GM12872 (cell line): ENCODE data around the gene RNU6-9.

Source experiments
- TF ChIP-seq, protein P1 (sequence below): IDR thresholded peaks from 3 replicates; pipeline ENCODE4 v1.5.1; 2011; ENCODE audit warnings: low read depth, mild to moderate bottlenecking, low read length, moderate library complexity; ENCODE audit not compliant: insufficient read depth

Gene RNU6-9

DNA sequence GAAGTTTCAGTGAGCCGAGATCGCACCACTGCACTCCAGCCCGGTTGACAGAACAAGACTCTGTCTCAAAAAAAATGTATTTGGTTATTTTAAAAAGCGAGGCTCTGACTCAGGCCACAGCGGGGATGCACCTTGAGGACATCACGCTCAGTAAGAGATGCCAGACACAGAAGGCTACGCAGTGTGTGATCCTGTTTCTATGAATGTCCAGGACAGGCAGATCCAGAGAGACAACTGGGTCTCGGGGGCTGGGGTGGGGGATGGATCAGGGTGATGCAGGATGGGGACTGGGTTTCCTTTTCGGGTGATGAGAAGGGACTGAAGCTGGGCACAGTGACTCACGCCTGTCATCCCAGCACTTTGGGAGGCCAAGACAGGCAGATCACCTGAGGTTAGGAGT, 5.7 kb upstream of the RNU6-9 start:
- TF ChIP-seq, protein P1, sequence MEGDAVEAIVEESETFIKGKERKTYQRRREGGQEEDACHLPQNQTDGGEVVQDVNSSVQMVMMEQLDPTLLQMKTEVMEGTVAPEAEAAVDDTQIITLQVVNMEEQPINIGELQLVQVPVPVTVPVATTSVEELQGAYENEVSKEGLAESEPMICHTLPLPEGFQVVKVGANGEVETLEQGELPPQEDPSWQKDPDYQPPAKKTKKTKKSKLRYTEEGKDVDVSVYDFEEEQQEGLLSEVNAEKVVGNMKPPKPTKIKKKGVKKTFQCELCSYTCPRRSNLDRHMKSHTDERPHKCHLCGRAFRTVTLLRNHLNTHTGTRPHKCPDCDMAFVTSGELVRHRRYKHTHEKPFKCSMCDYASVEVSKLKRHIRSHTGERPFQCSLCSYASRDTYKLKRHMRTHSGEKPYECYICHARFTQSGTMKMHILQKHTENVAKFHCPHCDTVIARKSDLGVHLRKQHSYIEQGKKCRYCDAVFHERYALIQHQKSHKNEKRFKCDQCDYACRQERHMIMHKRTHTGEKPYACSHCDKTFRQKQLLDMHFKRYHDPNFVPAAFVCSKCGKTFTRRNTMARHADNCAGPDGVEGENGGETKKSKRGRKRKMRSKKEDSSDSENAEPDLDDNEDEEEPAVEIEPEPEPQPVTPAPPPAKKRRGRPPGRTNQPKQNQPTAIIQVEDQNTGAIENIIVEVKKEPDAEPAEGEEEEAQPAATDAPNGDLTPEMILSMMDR = no peak

DNA sequence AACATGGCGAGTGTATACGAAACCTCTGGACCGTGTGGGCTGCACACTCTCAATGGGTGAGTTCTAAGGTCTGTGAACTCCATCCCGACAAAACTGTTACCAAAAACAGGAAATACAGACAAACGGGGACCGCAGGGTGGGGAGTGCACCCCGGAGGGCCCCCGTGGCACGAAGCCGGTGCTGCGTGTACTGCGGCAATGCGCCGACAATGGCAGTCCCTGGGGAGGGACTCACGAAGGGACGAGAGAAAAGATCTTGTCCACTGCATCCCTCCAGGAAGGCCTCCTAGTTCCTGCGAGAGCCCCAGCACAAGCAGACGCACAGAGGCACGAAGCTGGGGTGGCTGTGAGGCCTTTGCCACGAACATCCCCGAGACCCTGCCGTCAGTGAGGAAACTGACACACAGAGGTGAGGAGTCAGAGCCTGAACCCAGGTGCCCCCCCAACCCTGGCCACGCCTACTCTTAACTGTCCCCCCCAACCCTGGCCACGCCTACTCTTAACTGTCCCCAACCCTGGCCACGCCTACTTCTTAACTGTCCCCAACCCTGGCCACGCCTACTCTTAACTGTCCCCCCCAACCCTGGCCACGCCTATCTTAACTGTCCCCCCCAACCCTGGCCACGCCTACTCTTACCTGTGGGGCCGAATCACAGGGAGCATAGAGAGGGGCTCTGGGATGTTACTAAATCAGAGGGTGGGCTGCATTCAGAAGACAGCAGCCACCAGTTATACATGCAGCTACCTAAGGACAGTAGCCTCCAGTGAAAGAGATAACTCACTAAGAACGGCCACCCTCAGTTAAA, 4.5 kb upstream of the RNU6-9 start:
- TF ChIP-seq, protein P1 = no peak

DNA sequence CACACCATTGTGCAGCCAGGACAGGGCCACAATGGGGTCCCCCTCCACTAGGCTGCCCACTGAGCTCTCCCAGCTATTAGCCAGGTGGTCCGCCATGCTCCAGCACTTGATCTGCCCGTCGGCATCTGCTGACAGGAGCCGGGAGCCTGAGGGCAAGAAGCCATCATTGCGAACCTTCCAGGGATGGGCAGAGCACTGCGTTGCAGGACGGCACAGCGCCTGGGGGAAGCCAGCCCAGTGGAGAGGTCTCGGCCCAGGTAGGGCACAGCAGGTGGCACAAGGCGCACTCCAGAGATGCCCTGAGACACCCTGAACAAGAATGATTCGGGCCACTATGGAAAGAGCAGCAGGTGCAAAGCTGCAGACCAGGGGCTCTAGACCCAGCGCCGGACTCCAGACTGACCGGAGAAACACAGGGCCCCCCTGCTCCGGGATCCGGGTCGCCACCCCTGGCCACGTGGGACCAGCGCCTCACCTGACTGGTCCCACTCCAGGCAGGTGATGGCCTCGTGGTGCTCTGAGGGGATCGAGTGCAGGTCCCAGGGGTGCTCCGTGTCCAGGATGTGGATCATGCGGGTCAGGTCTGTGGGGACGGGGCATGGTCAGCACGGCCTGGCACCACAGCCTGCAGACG, 3.5 kb upstream of the RNU6-9 start:
- TF ChIP-seq, protein P1 = no peak

DNA sequence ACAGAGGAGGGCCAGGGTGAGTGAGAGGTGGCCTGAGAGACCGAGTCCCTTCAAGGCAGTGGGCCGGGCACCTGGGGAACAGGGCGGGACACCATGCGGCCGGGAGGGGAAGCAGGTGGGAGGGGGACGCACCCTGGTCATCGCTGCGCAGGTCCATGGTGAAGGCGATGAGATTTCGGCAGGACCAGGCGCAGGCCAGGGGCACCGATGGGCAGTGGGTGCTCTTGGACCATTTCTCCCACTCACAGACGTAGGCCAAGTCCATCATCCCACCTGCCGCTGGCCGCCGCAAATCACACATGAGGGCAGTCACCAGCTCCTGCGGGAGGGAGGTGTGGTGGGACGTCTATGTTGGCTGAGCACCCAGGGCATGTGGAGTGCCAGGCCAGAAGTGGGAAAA, 2.5 kb upstream of the RNU6-9 start:
- TF ChIP-seq, protein P1 = no peak

DNA sequence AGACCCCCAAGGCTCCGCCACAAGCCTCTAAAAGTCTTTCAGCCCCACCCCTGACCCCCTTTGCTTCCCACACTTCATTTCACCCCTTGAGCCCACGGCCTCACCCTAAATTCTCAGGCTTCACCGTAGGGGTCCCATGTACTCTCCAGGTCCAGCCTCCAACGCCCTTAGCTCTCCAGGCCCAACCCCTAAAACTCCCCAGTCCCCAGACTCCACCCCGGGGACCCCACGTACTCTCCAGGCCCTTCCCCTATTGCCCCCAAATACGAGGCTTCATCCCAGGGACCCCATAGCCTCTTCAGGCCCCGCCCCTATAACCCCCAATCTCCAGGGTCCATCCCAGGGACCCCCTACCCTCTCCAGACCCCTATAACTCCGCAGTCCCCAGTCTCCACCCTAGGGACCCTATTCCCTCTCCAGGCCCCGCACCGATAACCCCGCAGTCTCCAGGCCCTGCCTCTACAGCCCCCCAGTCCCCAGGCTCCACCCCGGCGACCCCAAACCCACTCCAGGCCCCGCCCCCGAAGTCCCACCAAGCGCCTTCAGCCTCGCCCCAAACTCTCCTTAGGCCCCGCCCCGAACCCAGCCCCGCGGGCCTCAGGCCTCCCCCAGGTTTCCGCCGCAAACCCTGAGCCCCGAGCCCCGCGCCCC, 916 bp upstream of the RNU6-9 start:
- TF ChIP-seq, protein P1 = no peak

DNA sequence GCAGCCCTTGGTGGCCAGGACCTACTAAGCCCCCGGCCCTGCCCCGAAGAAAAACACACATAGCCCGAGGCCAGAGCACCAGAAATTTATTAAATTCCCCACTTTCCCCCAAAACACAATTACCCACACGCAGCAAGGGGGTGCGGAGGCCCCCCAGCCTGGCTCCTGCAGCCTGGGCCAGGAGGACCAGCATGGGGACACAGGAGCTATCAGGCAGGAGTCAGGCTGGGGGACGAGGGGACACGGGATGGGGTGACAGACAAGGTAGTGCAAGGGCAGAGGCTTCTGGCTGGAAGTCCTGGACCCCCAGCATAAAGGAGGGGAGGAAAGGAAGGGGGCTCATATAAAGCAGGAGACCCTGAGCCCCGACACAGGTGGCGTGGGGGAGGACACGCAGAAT, 3.1 kb downstream of the RNU6-9 start:
- TF ChIP-seq, protein P1 = no peak

DNA sequence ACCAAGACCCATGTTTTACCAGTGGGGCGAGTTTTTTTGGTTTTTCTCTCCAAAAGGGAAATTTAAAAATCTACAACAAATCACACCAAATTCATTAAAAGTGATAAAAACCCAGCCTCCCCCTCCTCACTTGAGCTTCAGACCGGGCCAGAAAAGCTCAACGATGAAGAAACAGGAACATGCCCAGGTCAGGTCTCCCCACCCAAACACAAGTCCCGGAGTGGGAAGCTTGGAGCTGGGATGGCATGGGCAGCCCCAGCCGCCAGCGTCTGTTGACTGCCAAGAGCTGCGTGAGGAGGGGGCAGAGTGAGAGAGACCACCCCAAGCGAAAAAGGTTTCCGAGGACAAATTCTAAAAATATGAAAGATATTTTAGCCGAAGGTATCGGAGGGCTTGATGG, 3.7 kb downstream of the RNU6-9 start:
- TF ChIP-seq, protein P1 = no peak
